Measurements from ENCODE around the gene CCNYL1. TPM values are rescaled to one million over a fixed set of nuclear protein-coding genes. Genes with fewer than 3 reads are reported as not detected.

Gene CCNYL1
- total and polyA plus RNA-seq, 4 experiments from 2014 or later = 1.00 to 10.5 (median 6.0) TPM

DNA sequence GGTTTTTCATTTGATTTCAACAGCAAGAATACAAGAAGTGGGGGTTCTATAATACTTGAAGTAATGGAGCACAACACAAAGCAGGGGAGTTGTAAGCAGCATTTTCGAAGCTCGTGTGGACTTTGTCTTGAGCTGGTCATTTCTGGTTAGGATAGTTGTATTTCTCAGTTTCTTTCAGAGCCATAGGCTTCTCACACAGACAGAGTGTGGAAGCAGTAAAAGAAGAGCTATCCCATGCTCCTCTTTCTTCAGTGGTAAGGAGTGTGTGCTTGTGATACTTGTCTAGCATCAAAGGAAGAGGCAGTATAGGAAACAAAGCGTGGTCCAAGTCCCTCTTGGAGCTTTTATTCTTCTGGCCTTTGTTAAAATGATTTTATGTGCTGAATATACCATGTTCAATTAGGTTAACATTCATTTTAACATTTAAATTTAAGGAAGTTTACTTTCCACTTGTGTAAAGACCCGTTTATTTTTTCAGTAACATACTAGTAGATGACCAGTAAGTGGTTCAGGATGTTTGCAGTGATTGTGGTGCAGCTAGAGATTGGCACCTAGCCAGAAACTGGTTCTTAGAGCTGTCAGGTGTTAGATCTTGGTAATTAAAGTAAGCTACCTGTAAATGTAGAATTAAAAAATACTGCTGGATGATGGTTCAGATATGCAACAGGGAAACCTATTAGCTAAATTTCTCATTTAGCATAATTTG is 14.6 kb downstream of the CCNYL1 start:
- peak overlapping the region in 3 of 7 donors; percentile 29 to 83 (median 70) for H3K27ac Mint-ChIP-seq

DNA sequence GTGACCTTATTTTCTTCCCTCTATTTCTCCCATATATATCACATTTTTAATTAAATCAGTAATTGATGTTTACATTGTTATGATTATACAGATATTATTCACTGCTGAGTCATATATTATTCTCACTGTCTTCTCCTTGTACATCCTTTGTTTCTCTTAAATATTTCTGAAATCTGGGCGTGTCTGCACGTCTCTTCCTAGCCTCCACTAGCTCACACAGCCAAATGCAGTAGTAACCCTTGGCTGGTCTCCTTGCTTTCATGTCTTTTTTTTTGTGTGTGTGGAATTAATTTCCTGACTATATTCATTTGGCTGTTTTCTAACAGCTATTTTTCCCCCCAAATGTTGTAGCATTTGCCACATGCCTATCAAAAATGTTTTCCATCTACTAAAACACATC is 15.8 kb downstream of the CCNYL1 start:
- Histone ChIP-seq H3K27ac (ENCODE audit: low read depth, low read length) (no peak overlapping the region), H3K36me3 (ENCODE audit: insufficient read depth, low read length) (no peaks in the 10 kb centered on the region), H3K27me3 (ENCODE audit: insufficient read depth, low read length) (no peaks in the 10 kb centered on the region), H3K9me3 (ENCODE audit: control insufficient read depth in 1 of 2, low read length in 2 of 2) (no peaks in the 10 kb centered on the region), H3K4me1 (ENCODE audit: insufficient read depth, low read length) (peaks cover 18% of the 10 kb centered on the region), H3K4me3 (ENCODE audit: low read length in 2 of 2) (no peak overlapping the region)
- POLR2A ChIA-PET (ENCODE audit: partially characterized antibody) = interaction anchor here (1.3 to 2.6 kb wide), 2 partner anchors 15 to 101 kb away, joined by 4 to 11 read pairs; partner anchors contain the start of genes CCNYL1 and METTL21A
- H3K27me3 Mint-ChIP-seq = no peaks in the 10 kb centered on the region
- H3K4me3 Mint-ChIP-seq = peak overlapping the region in 3 of 8 donors; percentile 6 to 41 (median 21)
- CTCF ChIA-PET (ENCODE audit: partially characterized antibody) = interaction anchor here (1.1 to 2.7 kb wide), 7 partner anchors 13 to 101 kb away, joined by 3 to 14 read pairs (median 3); partner anchors contain the start of genes CCNYL1 and METTL21A
- intact Hi-C loops (cut with micrococcal nuclease) = no loop called here
- H3K27ac Mint-ChIP-seq = peak overlapping the region in 2 of 7 donors; percentile 7 to 55
- peaks cover 9% of the 10 kb centered on the region in 2 donors for H3K36me3 Mint-ChIP-seq
- no peak for DNase-seq
- H3K9me3 Mint-ChIP-seq = no peaks in the 10 kb centered on the region
- peaks cover 23 to 31% (median 26%) of the 10 kb centered on the region in 4 donors for H3K4me1 Mint-ChIP-seq

More for the DNA sequence above, 14.6 kb downstream of the CCNYL1 start:
- intact Hi-C loops (cut with micrococcal nuclease) = no loop called here
- peak in 3 of 5 donors; percentile 13 to 28 (median 27) for DNase-seq
- Histone ChIP-seq H3K36me3 (ENCODE audit: insufficient read depth, low read length) (no peaks in the 10 kb centered on the region), H3K27me3 (ENCODE audit: insufficient read depth, low read length) (no peaks in the 10 kb centered on the region), H3K27ac (ENCODE audit: low read depth, low read length) (no peak overlapping the region), H3K4me3 (ENCODE audit: low read length in 2 of 2) (no peak overlapping the region), H3K9me3 (ENCODE audit: control insufficient read depth in 1 of 2, low read length in 2 of 2) (no peaks in the 10 kb centered on the region), H3K4me1 (ENCODE audit: insufficient read depth, low read length) (peaks cover 18% of the 10 kb centered on the region)
- H3K27me3 Mint-ChIP-seq = no peaks in the 10 kb centered on the region
- POLR2A ChIA-PET (ENCODE audit: partially characterized antibody) = interaction anchor here (1.3 to 2.6 kb wide), 2 partner anchors 14 to 34 kb away, joined by 3 to 11 read pairs; partner anchors contain the start of gene CCNYL1
- no peak overlapping the region for H3K4me3 Mint-ChIP-seq
- CTCF ChIA-PET (ENCODE audit: partially characterized antibody) = interaction anchor here (0.5 to 2.9 kb wide), 7 partner anchors 9 to 100 kb away, joined by 3 to 14 read pairs (median 4); partner anchors contain the start of genes CCNYL1 and METTL21A
- H3K9me3 Mint-ChIP-seq = no peaks in the 10 kb centered on the region
- H3K36me3 Mint-ChIP-seq = peaks cover 9% of the 10 kb centered on the region in 2 donors
- peaks cover 24 to 36% (median 27%) of the 10 kb centered on the region in 4 donors for H3K4me1 Mint-ChIP-seq

DNA sequence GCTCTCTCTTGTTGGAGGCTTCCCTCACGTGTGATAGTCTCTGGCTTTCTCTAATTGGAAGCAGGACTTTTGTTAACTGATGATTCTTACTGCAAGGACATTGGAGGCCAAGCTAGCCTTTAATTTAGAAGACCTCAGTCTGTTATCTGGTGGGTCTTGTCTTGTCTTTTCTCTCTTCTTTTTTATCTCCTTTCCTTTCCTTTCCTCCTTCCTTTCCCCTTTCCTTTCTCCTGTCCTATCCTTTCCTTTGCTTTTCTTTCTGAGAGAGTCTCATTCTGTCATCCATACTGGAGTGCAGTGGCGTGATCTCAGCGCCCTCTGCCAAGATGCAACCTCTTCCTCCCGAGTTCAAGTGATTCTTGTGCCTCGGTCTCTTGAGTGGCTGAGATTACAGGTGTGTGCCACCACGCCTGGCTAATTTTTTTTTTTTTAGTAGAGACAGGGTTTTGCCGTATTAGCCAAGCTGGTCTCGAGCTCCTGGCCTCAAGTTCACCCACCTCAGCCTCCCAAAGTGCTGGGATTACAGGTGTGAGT is 18.1 kb downstream of the CCNYL1 start:
- Histone ChIP-seq H3K36me3 (ENCODE audit: insufficient read depth, low read length) (no peaks in the 10 kb centered on the region), H3K27ac (ENCODE audit: low read depth, low read length) (no peak overlapping the region), H3K9me3 (ENCODE audit: control insufficient read depth in 1 of 2, low read length in 2 of 2) (no peaks in the 10 kb centered on the region), H3K4me3 (ENCODE audit: low read length in 2 of 2) (no peak overlapping the region), H3K27me3 (ENCODE audit: insufficient read depth, low read length) (no peaks in the 10 kb centered on the region), H3K4me1 (ENCODE audit: insufficient read depth, low read length) (peaks cover 14% of the 10 kb centered on the region)
- CTCF ChIA-PET (ENCODE audit: partially characterized antibody) = no interaction called here
- H3K4me3 Mint-ChIP-seq = no peak overlapping the region
- no peak for DNase-seq
- no peaks in the 10 kb centered on the region for H3K9me3 Mint-ChIP-seq
- H3K4me1 Mint-ChIP-seq = peaks cover 15 to 23% (median 18%) of the 10 kb centered on the region in 4 donors
- intact Hi-C loops (cut with micrococcal nuclease) = no loop called here
- H3K36me3 Mint-ChIP-seq = peaks cover 17 to 18% of the 10 kb centered on the region in 2 donors
- H3K27me3 Mint-ChIP-seq = no peaks in the 10 kb centered on the region
- POLR2A ChIA-PET (ENCODE audit: partially characterized antibody) = no interaction called here
- H3K27ac Mint-ChIP-seq = no peak overlapping the region

DNA sequence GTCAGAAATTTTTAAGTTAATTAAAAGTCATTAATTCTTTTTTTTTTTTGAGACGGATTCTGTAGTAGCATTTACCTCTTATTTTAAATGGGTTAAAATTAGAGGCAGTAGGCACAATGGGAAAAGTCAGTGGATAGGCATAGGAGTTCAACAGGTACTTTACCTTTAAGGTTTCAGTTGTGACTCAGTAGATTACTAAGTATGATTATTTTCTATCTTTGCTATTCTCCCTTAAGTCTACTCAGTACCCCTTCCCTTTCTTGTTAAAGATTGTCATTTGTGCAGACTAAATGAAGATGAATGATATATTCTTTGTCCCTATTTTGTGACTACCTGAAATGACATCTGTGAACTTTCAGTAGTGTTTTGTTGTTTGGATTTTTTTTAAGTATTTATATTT is 19.7 kb downstream of the CCNYL1 start:
- H3K27ac ChIP-seq (ENCODE audit: low read depth, low read length) = no peak overlapping the region
- no peaks in the 10 kb centered on the region for H3K9me3 ChIP-seq (ENCODE audit: control insufficient read depth in 1 of 2, low read length in 2 of 2)
- no peaks in the 10 kb centered on the region for H3K36me3 ChIP-seq (ENCODE audit: insufficient read depth, low read length)
- H3K4me3 ChIP-seq (ENCODE audit: low read length in 2 of 2) = no peak overlapping the region
- Mint-ChIP-seq H3K27ac (no peak overlapping the region), H3K4me1 (peaks cover 8 to 14% (median 13%) of the 10 kb centered on the region in 4 donors), H3K9me3 (no peaks in the 10 kb centered on the region), H3K4me3 (no peak overlapping the region), H3K36me3 (peaks cover 26 to 30% of the 10 kb centered on the region in 2 donors), H3K27me3 (no peaks in the 10 kb centered on the region)
- intact Hi-C loops (cut with micrococcal nuclease) = no loop called here
- no peak for DNase-seq
- H3K4me1 ChIP-seq (ENCODE audit: insufficient read depth, low read length) = peaks cover 13% of the 10 kb centered on the region
- ChIA-PET POLR2A (ENCODE audit: partially characterized antibody) (no interaction called here), CTCF (ENCODE audit: partially characterized antibody) (interaction anchor here (0.7 kb wide), 1 partner anchor 603 kb away, joined by 3 read pairs; no protein-coding TSS in a partner anchor)
- no peaks in the 10 kb centered on the region for H3K27me3 ChIP-seq (ENCODE audit: insufficient read depth, low read length)

DNA sequence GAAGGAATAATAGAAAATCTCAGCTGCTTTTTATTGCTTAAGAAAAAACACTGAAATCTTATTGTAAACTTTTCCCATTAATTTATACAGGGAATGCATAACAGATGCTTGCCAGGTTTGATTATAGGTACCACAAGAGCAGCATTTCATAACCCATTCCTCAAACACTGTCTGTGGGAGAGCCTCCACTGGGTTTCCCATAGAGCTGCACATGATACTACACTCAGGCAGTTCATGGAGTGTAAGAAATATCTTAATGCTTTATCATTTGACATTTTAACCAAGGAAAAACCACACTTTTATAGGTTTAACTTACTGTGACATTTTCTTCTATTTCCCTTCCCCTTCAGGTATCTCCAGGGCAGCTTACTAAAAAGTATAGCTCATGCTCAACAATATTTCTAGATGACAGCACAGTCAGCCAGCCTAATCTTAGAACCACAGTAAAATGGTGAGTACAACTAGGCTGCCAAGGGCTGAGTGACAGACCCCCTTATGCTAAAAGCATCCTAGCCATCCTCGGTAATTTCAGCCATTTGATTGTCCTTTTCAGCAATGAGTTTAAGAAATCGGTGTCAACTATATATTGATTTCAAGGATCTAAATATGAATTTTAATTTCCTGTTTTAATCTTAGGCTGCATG is 22.3 kb downstream of the CCNYL1 start:
- DNase-seq = no peak
- Histone ChIP-seq H3K36me3 (ENCODE audit: insufficient read depth, low read length) (no peaks in the 10 kb centered on the region), H3K4me1 (ENCODE audit: insufficient read depth, low read length) (no peaks in the 10 kb centered on the region), H3K27ac (ENCODE audit: low read depth, low read length) (no peak overlapping the region), H3K4me3 (ENCODE audit: low read length in 2 of 2) (no peak overlapping the region), H3K9me3 (ENCODE audit: control insufficient read depth in 1 of 2, low read length in 2 of 2) (no peaks in the 10 kb centered on the region), H3K27me3 (ENCODE audit: insufficient read depth, low read length) (no peaks in the 10 kb centered on the region)
- no peaks in the 10 kb centered on the region for H3K9me3 Mint-ChIP-seq
- ChIA-PET POLR2A (ENCODE audit: partially characterized antibody) (interaction anchor here (0.6 to 1.1 kb wide), 3 partner anchors 18 to 289 kb away, joined by 3 read pairs; partner anchors contain the start of gene CREB1), CTCF (ENCODE audit: partially characterized antibody) (interaction anchor here (1.3 kb wide), 1 partner anchor 107 kb away, joined by 4 read pairs; no protein-coding TSS in a partner anchor)
- no peaks in the 10 kb centered on the region for H3K27me3 Mint-ChIP-seq
- intact Hi-C loops (cut with micrococcal nuclease) = no loop called here
- H3K4me3 Mint-ChIP-seq = no peak overlapping the region
- peaks cover 0 to 6% (median 2%) of the 10 kb centered on the region in 4 donors for H3K4me1 Mint-ChIP-seq
- no peak overlapping the region for H3K27ac Mint-ChIP-seq
- peaks cover 26 to 30% of the 10 kb centered on the region in 2 donors for H3K36me3 Mint-ChIP-seq

DNA sequence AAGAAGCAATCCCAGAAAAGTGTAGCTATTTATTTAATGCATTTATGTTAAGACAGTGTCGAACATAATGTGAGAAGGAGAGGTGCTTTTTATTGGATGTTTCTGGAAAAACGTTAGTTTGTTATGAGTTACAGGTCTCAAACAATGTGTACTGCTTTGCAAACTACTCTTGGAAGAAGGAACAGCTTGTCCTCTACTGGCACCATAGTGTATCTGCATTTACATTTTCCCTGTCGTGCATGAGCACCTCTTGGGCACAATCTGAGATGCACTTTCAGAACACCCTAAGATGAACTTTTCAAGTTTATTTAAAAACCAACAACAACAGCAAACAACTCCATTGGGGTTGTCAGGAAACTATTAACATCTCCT is 22.8 kb downstream of the CCNYL1 start:
- Mint-ChIP-seq H3K27me3 (no peaks in the 10 kb centered on the region), H3K4me1 (peaks cover 0 to 6% (median 2%) of the 10 kb centered on the region in 4 donors), H3K9me3 (no peaks in the 10 kb centered on the region), H3K36me3 (peaks cover 26 to 29% of the 10 kb centered on the region in 2 donors), H3K27ac (no peak overlapping the region), H3K4me3 (no peak overlapping the region)
- no peaks in the 10 kb centered on the region for H3K36me3 ChIP-seq (ENCODE audit: insufficient read depth, low read length)
- no peak overlapping the region for H3K4me3 ChIP-seq (ENCODE audit: low read length in 2 of 2)
- H3K27me3 ChIP-seq (ENCODE audit: insufficient read depth, low read length) = no peaks in the 10 kb centered on the region
- H3K4me1 ChIP-seq (ENCODE audit: insufficient read depth, low read length) = no peaks in the 10 kb centered on the region
- H3K27ac ChIP-seq (ENCODE audit: low read depth, low read length) = no peak overlapping the region
- no peaks in the 10 kb centered on the region for H3K9me3 ChIP-seq (ENCODE audit: control insufficient read depth in 1 of 2, low read length in 2 of 2)
- no peak for DNase-seq
- CTCF ChIA-PET (ENCODE audit: partially characterized antibody) = interaction anchor here (1.2 to 1.3 kb wide), 2 partner anchors 15 to 108 kb away, joined by 3 to 4 read pairs; no protein-coding TSS in a partner anchor
- intact Hi-C loops (cut with micrococcal nuclease) = no loop called here
- POLR2A ChIA-PET (ENCODE audit: partially characterized antibody) = interaction anchor here (0.6 kb wide), 1 partner anchor 289 kb away, joined by 3 read pairs; no protein-coding TSS in a partner anchor
